Activated T-helper 1 cell treated with anti-CD3 and anti-CD28 coated beads, Interleukin-2, amount 50 U/mL, for 16 hours (primary cell): ENCODE measurements around the gene PRLR.
"Not testable (repeated sequence)": the region's sequence is repeated elsewhere in the genome, so short reads cannot be mapped to it uniquely, and the experiment has no call there.

Source experiments
- DNase-seq, 2 donors: peaks; one replicate each; pipeline ENCODE4 v3.0.0-alpha.2; 2020; ENCODE audit warnings: low read depth in 1 of 2, low spot score in 1 of 2

Gene PRLR

GRCh38 chr5:35230038-35230611, at the start of gene PRLR:
TSS of gene PRLR (minus strand) at chr5:35230487. CDS start at chr5:35089620, 140,867 bp downstream.
- no peak for DNase-seq

- DNase-seq = no peak
Measured at GRCh38 chr5:35274839-35275509, 44.7 kb upstream of the PRLR start.

GRCh38 chr5:35269006-35269405, 38.7 kb upstream of the PRLR start:
- no peak for DNase-seq

- no peak for DNase-seq
Measured at GRCh38 chr5:35266276-35266675, 36.0 kb upstream of the PRLR start.

- no peak for DNase-seq
Measured at GRCh38 chr5:35264509-35264908, 34.2 kb upstream of the PRLR start.

GRCh38 chr5:35263266-35263877, 33.1 kb upstream of the PRLR start:
- no peak for DNase-seq

GRCh38 chr5:35253582-35253981, 23.3 kb upstream of the PRLR start:
- DNase-seq = no peak

- DNase-seq = no peak
Measured at GRCh38 chr5:35252963-35253362, 22.7 kb upstream of the PRLR start.

GRCh38 chr5:35248843-35249780, 18.8 kb upstream of the PRLR start:
- no peak for DNase-seq

GRCh38 chr5:35247648-35248034, 17.4 kb upstream of the PRLR start:
- DNase-seq = no peak

GRCh38 chr5:35246900-35247647, 16.8 kb upstream of the PRLR start:
- no peak for DNase-seq

- DNase-seq = no peak
Measured at GRCh38 chr5:35246411-35246810, 16.1 kb upstream of the PRLR start.

- DNase-seq = not testable (repeated sequence)
Measured at GRCh38 chr5:35245371-35245770, 15.1 kb upstream of the PRLR start.

- no peak for DNase-seq
Measured at GRCh38 chr5:35244171-35244570, 13.9 kb upstream of the PRLR start.

- no peak for DNase-seq
Measured at GRCh38 chr5:35242702-35243258, 12.5 kb upstream of the PRLR start.

- DNase-seq = no peak
Measured at GRCh38 chr5:35240892-35241291, 10.6 kb upstream of the PRLR start.

GRCh38 chr5:35239911-35240610, 9.8 kb upstream of the PRLR start:
- DNase-seq = no peak

GRCh38 chr5:35239476-35239875, 9.2 kb upstream of the PRLR start:
- no peak for DNase-seq

- DNase-seq = no peak
Measured at GRCh38 chr5:35237580-35238376, 7.5 kb upstream of the PRLR start.
